GM06990 (cell line): ENCODE data around the gene COL25A1.

Source experiments
- DNase-seq: peaks from one replicate; pipeline ENCODE4 v3.0.0-alpha.2; 2011; ENCODE audit not compliant: insufficient read length; ENCODE audit errors: extremely low read depth
- H3K27me3 ChIP-seq: replicated peaks from 2 replicates; pipeline ENCODE4 v1.6.0; 2011; ENCODE audit warnings: low read length; ENCODE audit not compliant: control insufficient read depth, insufficient read depth
- H3K36me3 ChIP-seq: 2 replicates; pipeline ENCODE4 v1.5.1; 2011; ENCODE audit warnings: low read length; ENCODE audit not compliant: control insufficient read depth, insufficient read depth
- H3K4me3 ChIP-seq: replicated peaks from 2 replicates; pipeline ENCODE4 v1.5.1; 2011; ENCODE audit warnings: low read depth, mild to moderate bottlenecking, control low read depth, low read length
- TF ChIP-seq, protein P1 (sequence below): IDR thresholded peaks from 2 replicates; pipeline ENCODE4 v1.5.1; 2011; ENCODE audit warnings: low read length, control low read depth, mild to moderate bottlenecking, inconsistent platforms; ENCODE audit not compliant: insufficient read depth, poor library complexity, severe bottlenecking

The COL25A1 gene

GRCh38 chr4:109263721-109264120 is 38.7 kb downstream of the COL25A1 start:
- Histone ChIP-seq H3K36me3 (no peaks in the 10 kb centered on the region), H3K4me3 (no peak overlapping the region), H3K27me3 (no peaks in the 10 kb centered on the region)
- DNase-seq = no peak
- TF ChIP-seq, protein P1, sequence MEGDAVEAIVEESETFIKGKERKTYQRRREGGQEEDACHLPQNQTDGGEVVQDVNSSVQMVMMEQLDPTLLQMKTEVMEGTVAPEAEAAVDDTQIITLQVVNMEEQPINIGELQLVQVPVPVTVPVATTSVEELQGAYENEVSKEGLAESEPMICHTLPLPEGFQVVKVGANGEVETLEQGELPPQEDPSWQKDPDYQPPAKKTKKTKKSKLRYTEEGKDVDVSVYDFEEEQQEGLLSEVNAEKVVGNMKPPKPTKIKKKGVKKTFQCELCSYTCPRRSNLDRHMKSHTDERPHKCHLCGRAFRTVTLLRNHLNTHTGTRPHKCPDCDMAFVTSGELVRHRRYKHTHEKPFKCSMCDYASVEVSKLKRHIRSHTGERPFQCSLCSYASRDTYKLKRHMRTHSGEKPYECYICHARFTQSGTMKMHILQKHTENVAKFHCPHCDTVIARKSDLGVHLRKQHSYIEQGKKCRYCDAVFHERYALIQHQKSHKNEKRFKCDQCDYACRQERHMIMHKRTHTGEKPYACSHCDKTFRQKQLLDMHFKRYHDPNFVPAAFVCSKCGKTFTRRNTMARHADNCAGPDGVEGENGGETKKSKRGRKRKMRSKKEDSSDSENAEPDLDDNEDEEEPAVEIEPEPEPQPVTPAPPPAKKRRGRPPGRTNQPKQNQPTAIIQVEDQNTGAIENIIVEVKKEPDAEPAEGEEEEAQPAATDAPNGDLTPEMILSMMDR = no peak

DNA sequence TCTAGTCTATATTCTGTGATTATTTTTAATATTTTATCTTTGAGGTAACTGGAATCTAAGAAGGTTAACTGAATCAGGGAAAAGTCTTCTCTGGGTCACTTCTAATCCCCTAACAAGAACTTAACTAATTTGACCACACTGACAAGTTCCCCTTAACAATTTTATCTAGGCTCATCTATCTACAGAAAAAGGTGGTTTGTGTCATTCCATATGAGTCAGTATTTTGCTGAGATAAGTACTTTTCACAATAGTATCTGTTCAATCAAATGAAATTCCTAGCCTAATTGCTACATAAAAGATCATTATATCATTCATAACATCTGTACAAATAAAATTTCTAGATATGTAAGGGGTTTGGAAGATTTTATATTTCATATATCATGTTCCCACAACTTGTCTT is 45.6 kb downstream of the COL25A1 start:
- no peaks in the 10 kb centered on the region for H3K27me3 ChIP-seq
- H3K36me3 ChIP-seq = no peaks in the 10 kb centered on the region
- no peak for DNase-seq
- H3K4me3 ChIP-seq = no peak overlapping the region
- TF ChIP-seq, protein P1 = no peak

DNA sequence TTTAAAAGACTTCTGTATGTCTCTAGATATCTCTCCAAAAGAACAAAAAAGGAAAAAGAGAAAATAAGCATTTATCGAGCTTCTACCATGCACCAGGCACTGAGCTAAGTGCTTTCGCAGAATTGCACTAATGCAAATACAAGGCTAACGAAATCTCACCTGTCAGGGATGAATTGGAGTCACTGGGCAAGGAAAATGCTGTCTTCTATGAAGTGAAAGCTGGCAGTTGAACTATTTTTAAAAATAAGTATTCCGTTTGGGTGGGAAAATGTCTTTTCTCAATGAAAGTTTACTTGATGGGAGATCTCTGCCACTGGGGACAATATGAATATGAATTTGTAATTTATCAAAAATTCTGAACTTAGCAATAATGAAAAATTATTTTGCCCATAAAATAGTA is 47.6 kb downstream of the COL25A1 start:
- no peaks in the 10 kb centered on the region for H3K36me3 ChIP-seq
- TF ChIP-seq, protein P1 = no peak
- no peak for DNase-seq
- H3K4me3 ChIP-seq = no peak overlapping the region
- H3K27me3 ChIP-seq = no peaks in the 10 kb centered on the region

DNA sequence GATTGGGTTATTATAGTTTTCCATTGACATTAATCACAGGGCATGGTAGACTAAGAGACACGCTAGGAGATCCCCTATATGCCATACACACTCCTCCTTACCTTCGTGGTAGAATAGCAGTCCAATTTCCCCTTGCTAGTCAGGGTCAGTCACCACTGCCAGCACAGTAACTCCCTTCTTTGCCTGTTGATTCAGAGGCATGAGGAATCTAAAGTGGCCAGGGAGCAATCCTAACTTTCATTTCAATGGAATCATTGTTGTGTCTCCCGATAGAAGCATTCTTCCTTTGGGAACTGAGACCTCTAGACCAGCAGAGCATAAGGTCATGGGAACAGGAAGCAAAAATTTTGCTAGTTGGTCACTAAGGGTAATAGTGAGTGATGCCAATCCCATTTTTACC is 51.1 kb downstream of the COL25A1 start:
- TF ChIP-seq, protein P1 = no peak
- H3K27me3 ChIP-seq = no peaks in the 10 kb centered on the region
- no peaks in the 10 kb centered on the region for H3K36me3 ChIP-seq
- DNase-seq = no peak
- H3K4me3 ChIP-seq = no peak overlapping the region

GRCh38 chr4:109248322-109248900 is 54.0 kb downstream of the COL25A1 start:
- Histone ChIP-seq H3K27me3 (no peaks in the 10 kb centered on the region), H3K36me3 (no peaks in the 10 kb centered on the region), H3K4me3 (no peak overlapping the region)
- TF ChIP-seq, protein P1 = no peak
- DNase-seq = no peak

DNA sequence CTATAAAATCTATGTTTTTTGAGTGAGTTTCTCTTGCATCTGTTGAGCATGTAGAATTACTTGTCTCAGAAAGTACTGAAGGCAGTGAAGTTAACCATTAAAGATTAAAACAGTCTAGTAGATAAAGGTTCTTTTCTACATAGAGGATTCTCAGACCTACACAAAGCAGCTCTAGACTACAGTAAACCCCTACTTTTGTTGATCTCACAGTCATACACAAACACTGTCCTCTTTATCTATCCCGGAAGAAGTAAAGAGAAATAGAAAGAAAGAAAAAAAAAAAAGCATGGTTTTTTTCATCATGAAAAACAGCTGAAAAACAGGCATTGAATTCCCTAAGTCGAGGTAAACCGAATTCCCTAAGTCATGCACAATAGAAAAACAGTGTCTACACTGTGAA is 58.6 kb downstream of the COL25A1 start:
- no peak for DNase-seq
- H3K36me3 ChIP-seq = no peaks in the 10 kb centered on the region
- no peak overlapping the region for H3K4me3 ChIP-seq
- no peaks in the 10 kb centered on the region for H3K27me3 ChIP-seq
- TF ChIP-seq, protein P1 = no peak
